Sigmoid colon (tissue), 7 donors: ENCODE data around the gene PLA2G7. TPM values are rescaled to one million over a fixed set of nuclear protein-coding genes. Genes with fewer than 3 reads are reported as not detected.

Experiments used
- DNase-seq: peaks from one replicate; pipeline ENCODE4 v3.0.0-alpha.2; 2019
- H3K27ac ChIP-seq, 4 donors: fragments of 200-600 bp; sonication (generic); one replicate each; pipeline ENCODE4 v1.5.1; 2016 to 2019; ENCODE audit warnings: mild to moderate bottlenecking in 1 of 4
- H3K27me3 ChIP-seq, 3 donors: fragments of 200-600 bp; sonication (generic); one replicate each; pipeline ENCODE4 v1.5.1; 2019; ENCODE audit warnings: mild to moderate bottlenecking in 1 of 3
- H3K36me3 ChIP-seq, 4 donors: fragments of 200-600 bp; sonication (generic); one replicate each; pipeline ENCODE4 v1.5.1; 2016 to 2019
- H3K4me1 ChIP-seq, 4 donors: fragments of 200-600 bp; sonication (generic); one replicate each; pipeline ENCODE4 v1.5.1; 2017 to 2019
- H3K4me3 ChIP-seq, 4 donors: fragments of 200-600 bp; sonication (generic); one replicate each; pipeline ENCODE4 v1.5.1; 2017 to 2019; ENCODE audit warnings: mild to moderate bottlenecking in 2 of 4, moderate library complexity in 1 of 4
- H3K9me3 ChIP-seq, 4 donors: fragments of 200-600 bp in 3 of 4; sonication (generic) in 3 of 4; one replicate each; pipeline versions ENCODE4 v1.5.1 to v1.6.1; 2013 to 2019
- CTCF ChIP-seq, 4 experiments: fragments of 450-650 bp in 3 of 4; fragments of 200-600 bp in 1 of 4; IDR thresholded peaks; one replicate each; pipeline ENCODE4 v1.5.1; 2016 to 2019; ENCODE audit warnings: antibody characterized with exemption in 4 of 4, mild to moderate bottlenecking in 3 of 4, moderate library complexity in 2 of 4
- EP300 ChIP-seq, 4 donors: sonication (generic); formaldehyde crosslinking; IDR thresholded peaks; one replicate each; pipeline ENCODE4 v1.6.1; 2017; ENCODE audit warnings: antibody characterized with exemption in 4 of 4
- POLR2A ChIP-seq, 2 donors: fragments of 450-650 bp; IDR thresholded peaks; one replicate each; pipeline ENCODE4 v1.6.1; 2016; ENCODE audit warnings: antibody characterized with exemption in 2 of 2, mild to moderate bottlenecking in 2 of 2, moderate library complexity in 2 of 2
- POLR2AphosphoS5 ChIP-seq, 4 donors: sonication (generic); formaldehyde crosslinking; IDR thresholded peaks; one replicate each; pipeline ENCODE4 v1.6.1; 2017; ENCODE audit warnings: antibody characterized with exemption in 4 of 4
- WGBS, 2 donors: extraction: QIAGEN DNeasy Blood & Tissue Kit; methylation state at CpG; one replicate each; pipeline ENCODE4 v1.1.7; 2013; 5-methylcytosine and 5-hydroxymethylcytosine counted together
- intact Hi-C: fragments of 100-400 bp; cut with DNase I; formaldehyde crosslinking; loops from one replicate; pipeline ENCODE4 v1.15.1; 2023
- polyA plus RNA-seq, 3 donors: library from polyadenylated mRNA; stranded (reverse); fragments of 200-250 nt; gene quantifications; one replicate each; pipeline ENCODE4 v1.2.3, GENCODE V29; 2013
- total RNA-seq, 4 donors: library from RNA; depleted of rRNA; stranded (reverse); fragments of >200 nt; gene quantifications; one replicate each; pipeline ENCODE4 v1.1.0, GENCODE V29; 2016
- donor health status: healthy with polysubstance abuse.
- donor health status: Bipolar disorder and iron deficiency.
- donor health status: healthy.

PLA2G7 gene
- total and polyA plus RNA-seq, 7 donors = 0.49 to 43.0 (median 6.6) TPM; not detected in 2

- Histone ChIP-seq H3K36me3 (no peaks in the 10 kb centered on the region), H3K4me3 (no peak overlapping the region), H3K4me1 (no peaks in the 10 kb centered on the region), H3K9me3 (no peaks in the 10 kb centered on the region), H3K27ac (no peak overlapping the region), H3K27me3 (no peaks in the 10 kb centered on the region)
- intact Hi-C loops = no loop called here
- 85% methylated on average over 2 of the region's 2 CpGs for WGBS, 2 donors
- no peak for DNase-seq
- no peak for TF ChIP-seq POLR2A (IDR thresholded peaks at IDR 0.05)
- TF ChIP-seq CTCF (IDR thresholded peaks at IDR 0.05) = no peak
- no peak for TF ChIP-seq POLR2AphosphoS5 (IDR thresholded peaks at IDR 0.05)
- TF ChIP-seq EP300 (IDR thresholded peaks at IDR 0.05) = no peak
These were observed 22.0 kb upstream of the PLA2G7 start for GRCh38 chr6:46757214-46757596.

GRCh38 chr6:46756469-46757213, 21.5 kb upstream of the PLA2G7 start:
- Histone ChIP-seq H3K4me3 (no peak overlapping the region), H3K4me1 (no peaks in the 10 kb centered on the region), H3K27ac (no peak overlapping the region), H3K9me3 (no peaks in the 10 kb centered on the region), H3K36me3 (no peaks in the 10 kb centered on the region), H3K27me3 (no peaks in the 10 kb centered on the region)
- TF ChIP-seq EP300 (IDR thresholded peaks at IDR 0.05) = no peak
- no peak for TF ChIP-seq CTCF (IDR thresholded peaks at IDR 0.05)
- TF ChIP-seq POLR2A (IDR thresholded peaks at IDR 0.05) = no peak
- TF ChIP-seq POLR2AphosphoS5 (IDR thresholded peaks at IDR 0.05) = no peak
- no peak for DNase-seq
- whole genome bisulfite sequencing, 2 donors = 78 to 83% methylated on average over 7 of the region's 7 CpGs
- intact Hi-C loops = no loop called here

- Histone ChIP-seq H3K9me3 (no peaks in the 10 kb centered on the region), H3K27ac (no peak overlapping the region), H3K4me3 (no peak overlapping the region), H3K36me3 (no peaks in the 10 kb centered on the region), H3K27me3 (no peaks in the 10 kb centered on the region), H3K4me1 (no peaks in the 10 kb centered on the region)
- TF ChIP-seq POLR2A (IDR thresholded peaks at IDR 0.05) = no peak
- intact Hi-C loops = no loop called here
- DNase-seq = no peak
- WGBS, 2 donors = 13 to 53% methylated on average over 1 of the region's 1 CpG
These were observed 20.7 kb upstream of the PLA2G7 start for GRCh38 chr6:46755865-46756264.

GRCh38 chr6:46751658-46752057, 16.5 kb upstream of the PLA2G7 start:
- 74 to 93% methylated on average over 3 of the region's 3 CpGs for WGBS, 2 donors
- no peak for DNase-seq
- intact Hi-C loops = no loop called here

GRCh38 chr6:46749731-46750130, 14.6 kb upstream of the PLA2G7 start:
- Histone ChIP-seq H3K27me3 (no peaks in the 10 kb centered on the region), H3K9me3 (no peaks in the 10 kb centered on the region), H3K4me1 (no peaks in the 10 kb centered on the region), H3K4me3 (no peak overlapping the region), H3K36me3 (no peaks in the 10 kb centered on the region), H3K27ac (no peak overlapping the region)
- intact Hi-C loops = no loop called here
- TF ChIP-seq EP300 (IDR thresholded peaks at IDR 0.05) (no peak), CTCF (IDR thresholded peaks at IDR 0.05) (no peak), POLR2AphosphoS5 (IDR thresholded peaks at IDR 0.05) (no peak), POLR2A (IDR thresholded peaks at IDR 0.05) (no peak)
- DNase-seq = no peak
- 72 to 86% methylated on average over 5 of the region's 5 CpGs for WGBS, 2 donors

More at GRCh38 chr6:46751658-46752057, 16.5 kb upstream of the PLA2G7 start:
- Histone ChIP-seq H3K36me3 (no peaks in the 10 kb centered on the region), H3K4me3 (no peak overlapping the region), H3K4me1 (no peaks in the 10 kb centered on the region), H3K9me3 (no peaks in the 10 kb centered on the region), H3K27ac (no peak overlapping the region), H3K27me3 (no peaks in the 10 kb centered on the region)
- TF ChIP-seq POLR2A (IDR thresholded peaks at IDR 0.05) = no peak
- TF ChIP-seq CTCF (IDR thresholded peaks at IDR 0.05) = no peak
- no peak for TF ChIP-seq EP300 (IDR thresholded peaks at IDR 0.05)
- no peak for TF ChIP-seq POLR2AphosphoS5 (IDR thresholded peaks at IDR 0.05)
